ENCODE measurements around the gene C19orf81.
A peak's percentile ranks its signal among the peaks of the same experiment; 100 is the strongest.

The C19orf81 gene

GRCh38 chr19:50640368-50640767 lies 8.9 kb upstream of the C19orf81 start:
- FAIRE-seq (no peak), DNase-seq (ENCODE audit: insufficient read length, low spot score) (no peak)
- TF ChIP-seq POLR2A (IDR thresholded peaks at IDR 0.05; ENCODE audit: low read depth, low read length): no peak

- FAIRE-seq: no peak
- TF ChIP-seq POLR2A (IDR thresholded peaks at IDR 0.05; ENCODE audit: low read depth, low read length): no peak
These were observed 4.8 kb upstream of the C19orf81 start for GRCh38 chr19:50644315-50644915.

GRCh38 chr19:50645107-50645506 lies 4.1 kb upstream of the C19orf81 start:
- DNase-seq (ENCODE audit: insufficient read length, low spot score) (no peak), FAIRE-seq (no peak)
- TF ChIP-seq POLR2A (IDR thresholded peaks at IDR 0.05; ENCODE audit: low read depth, low read length): no peak

More at GRCh38 chr19:50644315-50644915, 4.8 kb upstream of the C19orf81 start:
- no peak for DNase-seq (ENCODE audit: insufficient read length, low spot score)

GRCh38 chr19:50646074-50646807 lies 3.0 kb upstream of the C19orf81 start:
- TF ChIP-seq POLR2A (IDR thresholded peaks at IDR 0.05; ENCODE audit: low read depth, low read length): no peak
- DNase-seq (ENCODE audit: insufficient read length, low spot score): peak; percentile 93
- peak; percentile 68 for FAIRE-seq

- DNase-seq (ENCODE audit: insufficient read length, low spot score) (no peak), FAIRE-seq (no peak)
- no peak for TF ChIP-seq POLR2A (IDR thresholded peaks at IDR 0.05; ENCODE audit: low read depth, low read length)
These were observed 1.2 kb upstream of the C19orf81 start for GRCh38 chr19:50647879-50648615.

- no peak for TF ChIP-seq POLR2A (IDR thresholded peaks at IDR 0.05; ENCODE audit: low read depth, low read length)
- DNase-seq (ENCODE audit: insufficient read length, low spot score) (no peak), FAIRE-seq (no peak)
These were observed 586 bp upstream of the C19orf81 start for GRCh38 chr19:50648659-50649058.

GRCh38 chr19:50651174-50651573 lies 1.9 kb downstream of the C19orf81 start:
- no peak for TF ChIP-seq POLR2A (IDR thresholded peaks at IDR 0.05; ENCODE audit: low read depth, low read length)
- FAIRE-seq (no peak), DNase-seq (ENCODE audit: insufficient read length, low spot score) (no peak)

- no peak for FAIRE-seq
- no peak for TF ChIP-seq POLR2A (IDR thresholded peaks at IDR 0.05; ENCODE audit: low read depth, low read length)
- DNase-seq (ENCODE audit: insufficient read length, low spot score): no peak
These were observed 3.5 kb downstream of the C19orf81 start for GRCh38 chr19:50652722-50653121.

GRCh38 chr19:50654882-50655281 lies 5.6 kb downstream of the C19orf81 start:
- no peak for TF ChIP-seq POLR2A (IDR thresholded peaks at IDR 0.05; ENCODE audit: low read depth, low read length)
- FAIRE-seq (no peak), DNase-seq (ENCODE audit: insufficient read length, low spot score) (no peak)

GRCh38 chr19:50657222-50657669 lies 8.0 kb downstream of the C19orf81 start:
- TF ChIP-seq POLR2A (IDR thresholded peaks at IDR 0.05; ENCODE audit: low read depth, low read length): no peak
- DNase-seq (ENCODE audit: insufficient read length, low spot score) (no peak), FAIRE-seq (no peak)

- peak; percentile 95 for DNase-seq (ENCODE audit: insufficient read length, low spot score)
- peak; percentile 73; the same call in 1 of the 2 replicates for TF ChIP-seq POLR2A (IDR thresholded peaks at IDR 0.05; ENCODE audit: low read depth, low read length)
- peak; percentile 86 for FAIRE-seq
These were observed 8.6 kb downstream of the C19orf81 start for GRCh38 chr19:50657712-50658440.

GRCh38 chr19:50658441-50659317 lies 9.4 kb downstream of the C19orf81 start:
- peak; percentile 74 for TF ChIP-seq POLR2A (IDR thresholded peaks at IDR 0.05; ENCODE audit: low read depth, low read length)
- FAIRE-seq: no peak
- peak; percentile 99 for DNase-seq (ENCODE audit: insufficient read length, low spot score)

All from H54 (cell line).